ENCODE results near the gene GRID1.

GRCh38 chr10:85611746-85612377, 754.7 kb downstream of the GRID1 start:
- no peak for TF ChIP-seq POLR2A (IDR thresholded peaks at IDR 0.05)
- no peak for TF ChIP-seq CTCF (IDR thresholded peaks at IDR 0.05)

Data from thyroid gland (tissue), 4 donors.